CD14-positive monocyte (primary cell): Measurements from ENCODE around the gene HIVEP3. TPM values are rescaled to one million over a fixed set of nuclear protein-coding genes. Genes with fewer than 3 reads are reported as not detected.

ENCODE experiments used
- DNase-seq, 3 donors: peaks; one replicate each; pipeline ENCODE4 v3.0.0-alpha.2; 2011 to 2022
- H2AFZ ChIP-seq: 2 replicates; pipeline ENCODE4 v1.6.0; 2012; ENCODE audit warnings: mild to moderate bottlenecking, low read depth, low read length, inconsistent platforms; ENCODE audit not compliant: insufficient read depth, poor library complexity, severe bottlenecking
- H3K27ac ChIP-seq, 2 donors: 1 replicate in 1 of 2; 2 replicates in 1 of 2; pipeline ENCODE4 v1.5.1; 2012 to 2013; ENCODE audit warnings: low read length in 2 of 2, control low read depth in 1 of 2, inconsistent platforms in 1 of 2, low read depth in 1 of 2, mild to moderate bottlenecking in 1 of 2
- H3K27me3 ChIP-seq, 2 donors: one replicate each; pipeline versions ENCODE4 v1.6.0 to v1.6.1; 2011 to 2013; ENCODE audit warnings: low read length in 2 of 2; ENCODE audit not compliant: control insufficient read depth in 2 of 2, insufficient read depth in 2 of 2
- H3K36me3 ChIP-seq, 2 donors: replicated peaks in 1 of 2; 1 replicate in 1 of 2; 2 replicates in 1 of 2; pipeline versions ENCODE4 v1.5.1 to v1.6.1; 2012 to 2013; ENCODE audit warnings: low read length in 2 of 2, control low read depth in 1 of 2, inconsistent platforms in 1 of 2, mild to moderate bottlenecking in 1 of 2; ENCODE audit not compliant: insufficient read depth in 2 of 2, control insufficient read depth in 1 of 2
- H3K4me1 ChIP-seq, 2 donors: 1 replicate in 1 of 2; 2 replicates in 1 of 2; pipeline versions ENCODE4 v1.5.1 to v1.6.1; 2012 to 2013; ENCODE audit warnings: low read length in 2 of 2, control low read depth in 1 of 2, inconsistent platforms in 1 of 2, mild to moderate bottlenecking in 1 of 2, moderate library complexity in 1 of 2; ENCODE audit not compliant: insufficient read depth in 2 of 2, control insufficient read depth in 1 of 2
- H3K4me2 ChIP-seq: replicated peaks from 2 replicates; pipeline ENCODE3; 2012; ENCODE audit warnings: low read length, moderate library complexity, mild to moderate bottlenecking; ENCODE audit not compliant: poor library complexity, severe bottlenecking; ENCODE audit errors: extremely low read depth
- H3K4me3 ChIP-seq, 3 experiments: fragments of 200-600 bp in 1 of 3; sonication (generic) in 1 of 3; replicated peaks in 1 of 3; 1 replicate in 2 of 3; 2 replicates in 1 of 3; pipeline ENCODE4 v1.5.1; 2011 to 2013; ENCODE audit warnings: low read length in 3 of 3, mild to moderate bottlenecking in 3 of 3, control low read depth in 2 of 3, low read depth in 2 of 3, inconsistent platforms in 1 of 3, moderate library complexity in 1 of 3
- H3K79me2 ChIP-seq: 2 replicates; pipeline ENCODE4 v1.6.0; 2012; ENCODE audit warnings: mild to moderate bottlenecking, control low read depth, inconsistent platforms, low read length, moderate library complexity; ENCODE audit not compliant: insufficient read depth
- H3K9ac ChIP-seq: 2 replicates; pipeline ENCODE4 v1.6.0; 2017; ENCODE audit warnings: low read length, mild to moderate bottlenecking; ENCODE audit not compliant: insufficient read depth, poor library complexity, severe bottlenecking
- H3K9me3 ChIP-seq, 2 donors: replicated peaks in 1 of 2; 1 replicate in 1 of 2; 2 replicates in 1 of 2; pipeline versions ENCODE4 v1.5.1 to v1.6.1; 2012 to 2013; ENCODE audit warnings: low read length in 2 of 2, control low read depth in 1 of 2; ENCODE audit not compliant: control insufficient read depth in 1 of 2, insufficient read depth in 1 of 2
- H4K20me1 ChIP-seq: 2 replicates; pipeline ENCODE4 v1.6.0; 2012; ENCODE audit warnings: mild to moderate bottlenecking, low read length, control low read depth, moderate library complexity; ENCODE audit not compliant: insufficient read depth
- H3K27ac Mint-ChIP-seq, 7 donors: one replicate each; pipeline ENCODE4 v1.8.0; 2020; ENCODE audit warnings: mild to moderate bottlenecking in 7 of 7, mixed read lengths in 7 of 7, moderate library complexity in 6 of 7, inconsistent platforms in 2 of 7
- H3K27me3 Mint-ChIP-seq, 3 donors: one replicate each; pipeline ENCODE4 v1.8.0; 2021 to 2022; ENCODE audit warnings: low read depth in 3 of 3, mild to moderate bottlenecking in 3 of 3, mixed read lengths in 3 of 3, moderate library complexity in 3 of 3, inconsistent platforms in 1 of 3
- H3K36me3 Mint-ChIP-seq, 2 donors: one replicate each; pipeline ENCODE4 v1.8.0; 2020; ENCODE audit warnings: mixed read lengths in 2 of 2, inconsistent platforms in 1 of 2, mild to moderate bottlenecking in 1 of 2
- H3K4me1 Mint-ChIP-seq: one replicate; pipeline ENCODE4 v1.8.0; 2020; ENCODE audit warnings: mild to moderate bottlenecking, mixed read lengths
- H3K4me3 Mint-ChIP-seq, 2 donors: one replicate each; pipeline ENCODE4 v1.8.0; 2020; ENCODE audit warnings: mild to moderate bottlenecking in 2 of 2, mixed read lengths in 2 of 2, moderate library complexity in 1 of 2
- H3K9me3 Mint-ChIP-seq, 7 donors: one replicate each; pipeline ENCODE4 v1.8.0; 2020 to 2022; ENCODE audit warnings: mixed read lengths in 7 of 7, mild to moderate bottlenecking in 6 of 7, moderate library complexity in 6 of 7, inconsistent platforms in 2 of 7
- CTCF ChIP-seq: fragments of 200-600 bp; IDR thresholded peaks from one replicate; pipeline ENCODE4 v1.8.0; 2022; ENCODE audit warnings: antibody characterized with exemption, mild to moderate bottlenecking
- WGBS: methylation state at CpG from one replicate; pipeline ENCODE4 v1.1.5; 2013; ENCODE audit warnings: missing lambda C conversion rate; ENCODE audit not compliant: insufficient coverage; 5-methylcytosine and 5-hydroxymethylcytosine counted together
- intact Hi-C, 2 donors: fragments of 100-400 bp; cut with micrococcal nuclease; formaldehyde crosslinking; loops; one replicate each; pipeline versions ENCODE4 v1.15.0 to v1.15.1; 2023
- polyA plus RNA-seq, 3 donors: library from polyadenylated mRNA; depleted of rRNA in 1 of 3; unstranded in 2 of 3; stranded (reverse) in 1 of 3; fragments of 300-500 nt in 2 of 3; fragments of >200 nt in 1 of 3; fragmentation: Illumina TruSeq in 2 of 3; gene quantifications; 1 replicate in 2 of 3; 2 replicates in 1 of 3; pipeline ENCODE4 v1.2.3, GENCODE V29; 2012 to 2021

HIVEP3 gene
- polyA plus RNA-seq, 3 donors, result 1.2 to 3.7 (median 1.8) TPM

GRCh38 chr1:41816061-41816460 lies 102.7 kb downstream of the HIVEP3 start:
- Histone ChIP-seq H3K9me3 (no peaks in the 10 kb centered on the region), H3K4me3 (no peak overlapping the region), H3K79me2 (no peaks in the 10 kb centered on the region), H2AFZ (no peak overlapping the region), H3K9ac (no peak overlapping the region), H3K4me2 (no peak overlapping the region), H4K20me1 (no peaks in the 10 kb centered on the region), H3K4me1 (peaks cover 12 to 13% of the 10 kb centered on the region in 2 donors), H3K27ac (no peak overlapping the region), H3K27me3 (no peaks in the 10 kb centered on the region), H3K36me3 (no peaks in the 10 kb centered on the region)
- TF ChIP-seq CTCF, result no peak
- intact Hi-C loops, result loop anchor here (10.0 kb wide), 1 partner anchor 241 kb away; no protein-coding TSS in a partner anchor
- WGBS, result 100% methylated on average over 1 of the region's 3 CpGs
- Mint-ChIP-seq H3K27ac (no peak overlapping the region), H3K9me3 (no peaks in the 10 kb centered on the region), H3K27me3 (peaks cover 0 to 5% (median 5%) of the 10 kb centered on the region in 3 donors), H3K36me3 (no peaks in the 10 kb centered on the region), H3K4me1 (peaks cover 12% of the 10 kb centered on the region), H3K4me3 (no peak overlapping the region)
- DNase-seq, result no peak

- WGBS, result 63% methylated on average over 4 of the region's 9 CpGs
- no peak overlapping the region for H3K9ac ChIP-seq
- H3K36me3 ChIP-seq, result no peaks in the 10 kb centered on the region
- no peaks in the 10 kb centered on the region for H3K79me2 ChIP-seq
- intact Hi-C loops, result loop anchor here (10.0 kb wide), 1 partner anchor 239 kb away; no protein-coding TSS in a partner anchor
- H3K27ac ChIP-seq, result no peak overlapping the region
- Mint-ChIP-seq H3K27ac (no peak overlapping the region), H3K4me3 (no peak overlapping the region), H3K36me3 (no peaks in the 10 kb centered on the region), H3K4me1 (peaks cover 33% of the 10 kb centered on the region), H3K9me3 (no peaks in the 10 kb centered on the region), H3K27me3 (peaks cover 0 to 5% (median 5%) of the 10 kb centered on the region in 3 donors)
- TF ChIP-seq CTCF, result no peak
- no peak for DNase-seq
- no peak overlapping the region for H3K4me3 ChIP-seq
- H2AFZ ChIP-seq, result no peak overlapping the region
- no peaks in the 10 kb centered on the region for H3K9me3 ChIP-seq
- no peaks in the 10 kb centered on the region for H4K20me1 ChIP-seq
- no peak overlapping the region for H3K4me2 ChIP-seq
- H3K27me3 ChIP-seq, result no peaks in the 10 kb centered on the region
- peaks cover 29 to 33% of the 10 kb centered on the region in 2 donors for H3K4me1 ChIP-seq
Measured at GRCh38 chr1:41813755-41814745, 104.7 kb downstream of the HIVEP3 start.
